ENCODE measurements around the gene KRTAP9-9. TPM values are rescaled to one million over a fixed set of nuclear protein-coding genes. Genes with fewer than 3 reads are reported as not detected.

The KRTAP9-9 gene
- total and polyA plus RNA-seq, 9 of the 15 experiments (the other 6 are each of a cell fraction or from before 2014, with no cell fraction given): not detected

DNA sequence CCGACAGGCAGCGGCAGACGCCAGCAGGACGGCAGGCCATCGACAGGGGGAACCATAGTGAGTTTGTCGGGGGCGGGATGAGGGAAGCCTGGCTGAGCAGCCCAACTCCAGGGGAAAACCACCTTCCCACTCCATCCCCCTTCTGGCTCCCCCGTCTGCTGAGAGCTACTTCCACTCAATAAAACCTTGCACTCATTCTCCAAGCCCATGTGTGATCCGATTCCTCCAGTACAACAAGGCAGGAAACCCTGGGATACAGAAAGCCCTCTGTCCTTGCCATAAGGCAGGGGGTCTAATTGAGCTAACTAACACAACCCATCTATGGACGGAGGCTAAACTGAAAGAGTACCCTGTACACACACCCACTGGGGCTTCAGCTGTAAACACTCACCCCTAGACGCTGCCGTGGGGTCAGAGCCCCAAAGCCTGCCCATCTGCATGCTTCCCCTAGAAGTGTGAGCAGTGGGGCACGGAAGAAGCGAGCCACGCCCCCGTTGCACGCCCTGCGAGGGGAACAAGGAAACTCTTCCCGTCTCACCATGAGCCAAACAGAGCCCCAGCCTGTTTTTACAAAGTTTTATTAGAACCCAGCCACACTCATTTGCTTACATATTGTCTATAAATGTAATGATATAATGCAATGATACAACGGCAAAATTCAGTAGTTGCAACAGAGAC lies 43.4 kb downstream of the KRTAP9-9 start:
- H3K4me3 ChIP-seq: no peak overlapping the region
- intact Hi-C loops (cut with micrococcal nuclease) (no loop called here), in situ Hi-C loops (cut with MboI) (loop anchor here (5.0 kb wide), 1 partner anchor 56 kb away; no protein-coding TSS in a partner anchor)
- H3K27ac ChIP-seq (ENCODE audit: extremely low read depth, low read depth, low read length): no peak overlapping the region
- POLR2A ChIA-PET: no interaction called here
- no peaks in the 10 kb centered on the region for H3K79me2 ChIP-seq (ENCODE audit: control insufficient read depth, insufficient read depth, low read length)
- H4K20me1 ChIP-seq (replicated peaks; ENCODE audit: control insufficient read depth, insufficient read depth, low read length): no peaks in the 10 kb centered on the region
- no peaks in the 10 kb centered on the region for H3K4me1 ChIP-seq (replicated peaks in 1 of 2; ENCODE audit: control insufficient read depth in 2 of 2, insufficient read depth in 2 of 2, low read length in 2 of 2)
- no peak overlapping the region for H3K9ac ChIP-seq (ENCODE audit: insufficient read depth in 1 of 2, low read depth in 2 of 2, low read length in 2 of 2)
- 2% methylated on average over 20 of the region's 20 CpGs for WGBS (ENCODE audit: insufficient coverage, low coverage, missing lambda C conversion rate)
- BruUV-seq (replicated peaks): no TSS peak
- DNase-seq (ENCODE audit: extremely low read depth in 1 of 4, low spot score in 3 of 4) (no peak), FAIRE-seq (no peak), ATAC-seq (no peak)
- CTCF ChIA-PET (ENCODE audit: low intra/inter-chr PET ratio): no interaction called here
- H3K9me1 ChIP-seq (ENCODE audit: control insufficient read depth, insufficient read depth, low read length): no peaks in the 10 kb centered on the region
- no peaks in the 10 kb centered on the region for H3K36me3 ChIP-seq (ENCODE audit: control insufficient read depth, insufficient read depth, low read length)
- H2AFZ ChIP-seq (ENCODE audit: low read depth, low read length): no peak overlapping the region
- no peak overlapping the region for H3K4me2 ChIP-seq (ENCODE audit: insufficient read depth, low read length)
- H3K9me3 ChIP-seq (replicated peaks; ENCODE audit: control insufficient read depth, insufficient read depth, low read depth, low read length): no peaks in the 10 kb centered on the region
- no peak for TF ChIP-seq ZNF124 (CRISPR knock-in tag; IDR thresholded peaks at IDR 0.05)
- TF ChIP-seq, protein P1, sequence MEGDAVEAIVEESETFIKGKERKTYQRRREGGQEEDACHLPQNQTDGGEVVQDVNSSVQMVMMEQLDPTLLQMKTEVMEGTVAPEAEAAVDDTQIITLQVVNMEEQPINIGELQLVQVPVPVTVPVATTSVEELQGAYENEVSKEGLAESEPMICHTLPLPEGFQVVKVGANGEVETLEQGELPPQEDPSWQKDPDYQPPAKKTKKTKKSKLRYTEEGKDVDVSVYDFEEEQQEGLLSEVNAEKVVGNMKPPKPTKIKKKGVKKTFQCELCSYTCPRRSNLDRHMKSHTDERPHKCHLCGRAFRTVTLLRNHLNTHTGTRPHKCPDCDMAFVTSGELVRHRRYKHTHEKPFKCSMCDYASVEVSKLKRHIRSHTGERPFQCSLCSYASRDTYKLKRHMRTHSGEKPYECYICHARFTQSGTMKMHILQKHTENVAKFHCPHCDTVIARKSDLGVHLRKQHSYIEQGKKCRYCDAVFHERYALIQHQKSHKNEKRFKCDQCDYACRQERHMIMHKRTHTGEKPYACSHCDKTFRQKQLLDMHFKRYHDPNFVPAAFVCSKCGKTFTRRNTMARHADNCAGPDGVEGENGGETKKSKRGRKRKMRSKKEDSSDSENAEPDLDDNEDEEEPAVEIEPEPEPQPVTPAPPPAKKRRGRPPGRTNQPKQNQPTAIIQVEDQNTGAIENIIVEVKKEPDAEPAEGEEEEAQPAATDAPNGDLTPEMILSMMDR (IDR thresholded peaks at IDR 0.05 in 2 of 3, conservative IDR thresholded peaks at IDR 0.05 in 1 of 3; ENCODE audit: insufficient read depth in 2 of 3, low read depth in 1 of 3, low read length in 3 of 3): 0 out of 6 replicates have a peak, but pooled peaks of 2 of the 3 experiments have one; percentile 2 to 15
- H3K27me3 ChIP-seq (ENCODE audit: control insufficient read depth in 2 of 2, insufficient read depth in 2 of 2, low read length in 2 of 2): peaks cover 0 to 27% of the 10 kb centered on the region in 2 experiments; a peak in 2 of 5 replicates
